ENCODE results near the gene NRIP1. TPM values are rescaled to one million over a fixed set of nuclear protein-coding genes. Genes with fewer than 3 reads are reported as not detected.

NRIP1 gene, protein sequence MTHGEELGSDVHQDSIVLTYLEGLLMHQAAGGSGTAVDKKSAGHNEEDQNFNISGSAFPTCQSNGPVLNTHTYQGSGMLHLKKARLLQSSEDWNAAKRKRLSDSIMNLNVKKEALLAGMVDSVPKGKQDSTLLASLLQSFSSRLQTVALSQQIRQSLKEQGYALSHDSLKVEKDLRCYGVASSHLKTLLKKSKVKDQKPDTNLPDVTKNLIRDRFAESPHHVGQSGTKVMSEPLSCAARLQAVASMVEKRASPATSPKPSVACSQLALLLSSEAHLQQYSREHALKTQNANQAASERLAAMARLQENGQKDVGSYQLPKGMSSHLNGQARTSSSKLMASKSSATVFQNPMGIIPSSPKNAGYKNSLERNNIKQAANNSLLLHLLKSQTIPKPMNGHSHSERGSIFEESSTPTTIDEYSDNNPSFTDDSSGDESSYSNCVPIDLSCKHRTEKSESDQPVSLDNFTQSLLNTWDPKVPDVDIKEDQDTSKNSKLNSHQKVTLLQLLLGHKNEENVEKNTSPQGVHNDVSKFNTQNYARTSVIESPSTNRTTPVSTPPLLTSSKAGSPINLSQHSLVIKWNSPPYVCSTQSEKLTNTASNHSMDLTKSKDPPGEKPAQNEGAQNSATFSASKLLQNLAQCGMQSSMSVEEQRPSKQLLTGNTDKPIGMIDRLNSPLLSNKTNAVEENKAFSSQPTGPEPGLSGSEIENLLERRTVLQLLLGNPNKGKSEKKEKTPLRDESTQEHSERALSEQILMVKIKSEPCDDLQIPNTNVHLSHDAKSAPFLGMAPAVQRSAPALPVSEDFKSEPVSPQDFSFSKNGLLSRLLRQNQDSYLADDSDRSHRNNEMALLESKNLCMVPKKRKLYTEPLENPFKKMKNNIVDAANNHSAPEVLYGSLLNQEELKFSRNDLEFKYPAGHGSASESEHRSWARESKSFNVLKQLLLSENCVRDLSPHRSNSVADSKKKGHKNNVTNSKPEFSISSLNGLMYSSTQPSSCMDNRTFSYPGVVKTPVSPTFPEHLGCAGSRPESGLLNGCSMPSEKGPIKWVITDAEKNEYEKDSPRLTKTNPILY (N-terminal part only)
- total RNA-seq, result 45.9 TPM
- long read RNA-seq, full-length matches to known transcripts, result 15 of 31 reads
- long read RNA-seq, partial matches to known transcripts, result 2 of 31 reads
- long read RNA-seq, other reads (novel, unspliced or antisense), result 14 of 31 reads

DNA sequence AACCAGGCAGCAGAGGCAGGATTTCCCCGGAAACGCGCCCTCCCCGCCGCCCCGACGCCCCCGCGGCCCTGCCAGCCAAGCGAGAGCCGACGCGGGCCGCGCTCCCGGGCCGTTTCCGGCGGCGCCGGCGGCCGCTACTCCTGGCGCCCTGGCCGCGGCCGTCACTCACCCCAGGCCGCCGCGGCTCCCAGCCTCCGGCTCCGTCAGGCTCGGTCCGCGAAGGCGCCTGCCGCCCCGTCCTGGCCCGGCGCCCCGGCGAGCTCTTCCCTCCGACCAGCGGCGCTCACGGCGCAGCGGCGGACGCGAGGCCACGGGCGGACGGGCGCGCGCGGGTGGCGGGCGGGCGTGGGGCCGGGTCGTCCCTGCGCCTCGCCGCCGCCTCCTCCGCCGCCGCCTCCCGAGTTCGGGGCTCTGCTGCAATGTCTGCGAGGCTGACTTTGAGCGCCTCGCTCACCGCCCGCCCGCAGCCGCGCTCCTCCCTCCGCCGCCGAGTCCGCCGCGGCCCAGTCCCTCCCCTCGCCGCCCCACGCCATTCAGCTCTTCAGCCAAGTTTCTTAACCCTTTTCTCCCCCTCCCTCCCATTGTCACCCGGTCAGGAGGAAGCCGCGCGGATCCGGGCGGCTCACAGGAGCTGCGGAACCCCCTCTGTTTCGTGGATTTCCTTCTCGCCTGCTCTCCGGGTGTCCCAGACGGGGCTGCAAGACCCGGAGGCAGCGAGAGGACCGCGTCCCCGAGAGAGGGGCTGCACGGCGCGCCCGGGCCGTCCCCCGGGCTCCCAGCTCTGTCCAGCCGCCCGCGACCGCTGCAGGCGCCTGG lies at the start of gene NRIP1:
Gene NRIP1 (minus strand): TSS at position 425 of the 816 bp plus-strand sequence. CDS start 96,808 bp downstream, outside the sequence.
- H3K4me1 ChIP-seq, result peaks cover 29% of the 10 kb centered on the region
- intact Hi-C loops (cut with DNase I), result no loop called here
- peak within 1 kb of the TSS; percentile 95 for H3K27ac ChIP-seq
- peak within 1 kb of the TSS; percentile 83 for H3K4me3 ChIP-seq
- DNase-seq, result peak; percentile 97
- peak; percentile 95 for ATAC-seq
- TF ChIP-seq CTCF (IDR thresholded peaks at IDR 0.05), result no peak
- H3K27me3 ChIP-seq, result no peaks in the 10 kb centered on the region
- no peaks in the 10 kb centered on the region for H3K9me3 ChIP-seq
- H3K36me3 ChIP-seq, result no peaks in the 10 kb centered on the region

DNA sequence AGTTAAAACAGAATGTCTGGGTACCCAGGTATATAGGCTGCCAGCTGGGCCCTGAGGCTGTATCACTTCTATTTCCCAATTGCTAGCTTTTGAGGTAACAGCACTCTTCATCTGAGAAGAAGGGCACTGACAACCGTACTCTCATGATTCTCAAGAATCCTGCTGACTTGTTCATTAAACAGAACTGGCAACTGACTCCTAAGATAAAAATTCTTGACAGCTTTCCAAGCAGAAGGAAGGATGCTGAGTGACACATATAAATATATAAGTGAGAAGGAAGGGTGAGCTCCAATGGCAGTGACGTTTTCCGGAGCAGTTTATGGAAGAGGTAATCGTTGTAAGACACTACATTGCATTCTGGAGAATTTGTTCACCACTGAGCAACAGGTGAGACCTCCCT lies 48.1 kb upstream of the NRIP1 start:
- no peaks in the 10 kb centered on the region for H3K27me3 ChIP-seq
- DNase-seq (no peak), ATAC-seq (no peak)
- no peak overlapping the region for H3K27ac ChIP-seq
- no peak for TF ChIP-seq CTCF (IDR thresholded peaks at IDR 0.05)
- H3K4me1 ChIP-seq, result no peaks in the 10 kb centered on the region
- H3K36me3 ChIP-seq, result no peaks in the 10 kb centered on the region
- no peak overlapping the region for H3K4me3 ChIP-seq
- intact Hi-C loops (cut with DNase I), result no loop called here
- H3K9me3 ChIP-seq, result no peaks in the 10 kb centered on the region

GRCh38 chr21:15108801-15109200 lies 44.0 kb upstream of the NRIP1 start:
- no peak for ATAC-seq
- Histone ChIP-seq H3K4me1 (no peaks in the 10 kb centered on the region), H3K9me3 (no peaks in the 10 kb centered on the region), H3K27me3 (no peaks in the 10 kb centered on the region), H3K36me3 (no peaks in the 10 kb centered on the region), H3K4me3 (no peak overlapping the region), H3K27ac (no peak overlapping the region)
- DNase-seq, result no peak
- no peak for TF ChIP-seq CTCF (IDR thresholded peaks at IDR 0.05)
- intact Hi-C loops (cut with DNase I), result no loop called here

DNA sequence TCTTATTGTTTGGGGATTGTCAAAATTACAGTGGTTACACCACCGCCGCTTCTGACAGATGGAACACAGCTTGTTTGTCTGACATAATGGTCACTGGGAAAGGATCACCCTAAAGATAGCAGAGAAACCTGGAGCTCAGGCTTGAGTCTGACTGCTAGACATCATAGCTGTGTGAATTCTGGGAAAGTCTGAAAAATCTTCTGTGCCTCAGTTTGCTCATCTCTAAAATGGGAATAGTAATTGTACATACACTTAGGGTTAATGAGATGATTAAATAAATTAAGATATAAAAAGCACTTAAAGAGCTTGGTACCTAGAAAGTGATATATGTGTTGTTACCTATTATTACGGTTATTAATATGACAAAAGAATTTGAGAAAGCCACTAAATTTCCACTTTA lies 39.7 kb upstream of the NRIP1 start:
- ATAC-seq, result no peak
- Histone ChIP-seq H3K4me1 (no peaks in the 10 kb centered on the region), H3K27me3 (no peaks in the 10 kb centered on the region), H3K9me3 (no peaks in the 10 kb centered on the region), H3K27ac (no peak overlapping the region), H3K4me3 (no peak overlapping the region), H3K36me3 (no peaks in the 10 kb centered on the region)
- intact Hi-C loops (cut with DNase I), result no loop called here
- no peak for TF ChIP-seq CTCF (IDR thresholded peaks at IDR 0.05)
- DNase-seq, result no peak

DNA sequence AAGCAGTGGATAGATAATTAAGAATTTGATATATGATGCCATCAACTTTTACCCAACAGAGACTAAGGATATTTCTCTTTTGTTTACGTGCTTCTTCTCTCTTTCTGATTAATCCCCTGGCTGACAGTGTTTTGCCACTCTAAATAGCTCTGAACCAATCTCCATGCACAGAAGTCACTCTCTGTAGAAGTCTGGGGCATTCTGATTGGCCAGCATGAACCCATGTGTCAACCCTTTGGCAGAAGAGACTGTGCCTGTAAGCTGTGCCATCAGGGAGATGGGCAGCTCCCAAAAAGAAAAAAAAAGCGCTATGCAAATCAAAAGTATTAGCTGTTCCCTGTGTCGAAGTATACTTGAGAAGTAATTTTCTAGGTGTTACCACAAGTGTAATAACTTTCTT lies 34.1 kb upstream of the NRIP1 start:
- H3K9me3 ChIP-seq, result no peaks in the 10 kb centered on the region
- TF ChIP-seq CTCF (IDR thresholded peaks at IDR 0.05), result no peak
- H3K27ac ChIP-seq, result no peak overlapping the region
- H3K4me3 ChIP-seq, result no peak overlapping the region
- DNase-seq, result no peak
- intact Hi-C loops (cut with DNase I), result no loop called here
- no peak for ATAC-seq
- no peaks in the 10 kb centered on the region for H3K4me1 ChIP-seq
- no peaks in the 10 kb centered on the region for H3K27me3 ChIP-seq
- no peaks in the 10 kb centered on the region for H3K36me3 ChIP-seq
